ENCODE results near the gene GIPC3. TPM values are rescaled to one million over a fixed set of nuclear protein-coding genes. Genes with fewer than 3 reads are reported as not detected.

The GIPC3 gene
- polyA plus RNA-seq, 1 of the 3 experiments (the other 2 are of a cell fraction): 0.20 TPM

DNA sequence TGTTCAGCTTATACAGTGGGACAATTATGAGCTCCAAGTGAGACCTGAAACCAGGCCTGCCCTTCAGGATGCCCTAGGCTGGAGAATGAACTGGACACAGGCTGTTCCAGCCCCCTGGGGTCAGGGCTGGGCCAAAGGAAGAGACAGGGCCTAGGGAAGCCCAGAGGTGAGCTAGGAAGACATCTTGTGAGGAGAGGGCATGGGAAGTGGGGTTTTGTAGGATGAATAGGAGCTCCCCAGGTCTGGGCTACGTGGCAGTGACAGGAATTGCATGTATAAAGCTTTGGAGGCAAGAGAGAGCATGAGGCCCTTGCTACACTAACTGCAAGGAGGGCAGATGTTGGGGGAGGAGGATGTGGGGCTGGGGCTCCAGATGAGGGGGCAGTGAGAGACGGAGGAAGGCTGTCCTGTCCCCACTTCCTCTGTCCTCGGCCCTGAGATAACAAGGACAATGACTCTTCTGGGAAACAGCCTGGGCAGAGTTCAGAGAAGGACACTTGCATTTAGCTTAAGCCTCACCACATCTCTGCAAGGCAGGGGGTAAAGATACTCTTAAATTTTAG is 22.9 kb downstream of the GIPC3 start:
- WGBS (ENCODE audit: low lambda C conversion rate): 86% methylated on average over 3 of the region's 3 CpGs
- Histone ChIP-seq H3K27ac (ENCODE audit: low read depth in 2 of 2, low read length in 1 of 2) (no peak overlapping the region), H4K20me1 (ENCODE audit: insufficient read depth) (no peaks in the 10 kb centered on the region), H3K36me3 (replicated peaks in 1 of 2; ENCODE audit: control insufficient read depth in 1 of 2, insufficient read depth in 2 of 2, low read length in 1 of 2) (peaks cover 0 to 21% of the 10 kb centered on the region in 2 experiments), H3F3A (replicated peaks; ENCODE audit: insufficient read depth) (no peaks in the 10 kb centered on the region), H3K4me3 (ENCODE audit: low read depth in 2 of 2, low read length in 1 of 2) (no peak overlapping the region), H3K4me1 (ENCODE audit: control insufficient read depth in 1 of 2, insufficient read depth in 2 of 2, low read depth in 1 of 2, low read length in 1 of 2) (peaks cover 8 to 14% of the 10 kb centered on the region in 2 experiments; a peak in 1 of 4 replicates), H3K9me3 (no peaks in the 10 kb centered on the region), H3K9ac (no peak overlapping the region), H3K4me2 (no peak overlapping the region), H3K27me3 (ENCODE audit: insufficient read depth) (no peaks in the 10 kb centered on the region), H2AFZ (ENCODE audit: low read depth) (no peak overlapping the region), H3K9me2 (no peaks in the 10 kb centered on the region), H3K79me2 (ENCODE audit: insufficient read depth) (no peaks in the 10 kb centered on the region)
- POLR2A ChIA-PET: interaction anchor here (0.5 kb wide), 1 partner anchor 89 kb away, joined by 3 read pairs; no protein-coding TSS in a partner anchor
- no peak for DNase-seq
- CTCF ChIA-PET: interaction anchor here (0.6 to 2.9 kb wide), 7 partner anchors 9 to 93 kb away, joined by 3 to 23 read pairs (median 5); partner anchors contain the start of gene GIPC3
- TF ChIP-seq FOSL2 (IDR thresholded peaks at IDR 0.05; ENCODE audit: borderline replicate concordance, low read depth) (no peak), MXI1 (IDR thresholded peaks at IDR 0.05; ENCODE audit: low read depth, low read length) (no peak), FOXJ3 (CRISPR knock-in tag; IDR thresholded peaks at IDR 0.05) (no peak), GATA2 (CRISPR knock-in tag; IDR thresholded peaks at IDR 0.05) (no peak), YY1 (IDR thresholded peaks at IDR 0.05; ENCODE audit: low read depth) (no peak), NFIC (IDR thresholded peaks at IDR 0.05; ENCODE audit: borderline replicate concordance) (no peak)

DNA sequence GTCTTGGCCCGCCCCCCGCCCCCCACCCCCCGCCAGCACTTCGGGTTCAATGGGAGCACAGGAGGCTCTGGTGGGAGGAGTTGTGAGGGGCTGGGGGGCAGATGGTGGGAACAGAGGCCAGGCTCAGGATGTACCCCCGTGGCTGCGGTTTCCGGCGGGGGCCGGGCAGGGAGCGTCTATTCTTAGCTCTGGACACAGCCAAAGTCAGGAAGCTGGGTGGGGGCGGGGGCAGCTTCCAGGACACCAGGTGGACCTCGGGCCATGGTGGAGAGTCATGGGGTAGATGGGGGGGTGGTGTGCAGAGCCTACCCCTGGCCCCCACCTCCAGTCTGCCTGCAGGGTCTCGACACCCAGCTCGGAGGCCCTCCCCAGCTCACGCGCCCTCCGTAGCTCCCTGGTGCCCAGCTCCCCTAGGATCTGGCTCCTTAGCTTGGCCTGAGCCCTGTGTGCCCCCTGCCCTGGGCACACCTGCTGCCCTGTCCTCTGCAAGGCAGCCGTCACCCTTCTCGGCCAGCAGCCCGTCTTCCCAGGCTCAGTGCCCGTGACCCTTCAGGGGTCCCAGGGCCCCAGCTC is 23.6 kb downstream of the GIPC3 start:
- Histone ChIP-seq H3K4me3 (ENCODE audit: low read depth in 2 of 2, low read length in 1 of 2) (no peak overlapping the region), H3K9me3 (no peaks in the 10 kb centered on the region), H3K9ac (no peak overlapping the region), H3K4me2 (no peak overlapping the region), H3K36me3 (replicated peaks in 1 of 2; ENCODE audit: control insufficient read depth in 1 of 2, insufficient read depth in 2 of 2, low read length in 1 of 2) (peaks cover 0 to 25% of the 10 kb centered on the region in 2 experiments), H3K79me2 (ENCODE audit: insufficient read depth) (no peaks in the 10 kb centered on the region), H3K4me1 (ENCODE audit: control insufficient read depth in 1 of 2, insufficient read depth in 2 of 2, low read depth in 1 of 2, low read length in 1 of 2) (peaks cover 8 to 14% of the 10 kb centered on the region in 2 experiments; a peak in 1 of 4 replicates), H3K27ac (ENCODE audit: low read depth in 2 of 2, low read length in 1 of 2) (no peak overlapping the region), H3F3A (replicated peaks; ENCODE audit: insufficient read depth) (no peaks in the 10 kb centered on the region), H2AFZ (ENCODE audit: low read depth) (no peak overlapping the region), H3K27me3 (ENCODE audit: insufficient read depth) (no peaks in the 10 kb centered on the region), H4K20me1 (ENCODE audit: insufficient read depth) (no peaks in the 10 kb centered on the region), H3K9me2 (no peaks in the 10 kb centered on the region)
- ChIA-PET POLR2A (interaction anchor here (1.2 kb wide), 1 partner anchor 22 kb away, joined by 4 read pairs; no protein-coding TSS in a partner anchor), CTCF (interaction anchor here (0.6 to 2.9 kb wide), 5 partner anchors 9 to 92 kb away, joined by 3 to 23 read pairs (median 7); partner anchors contain the start of gene GIPC3)
- WGBS (ENCODE audit: low lambda C conversion rate): 90% methylated on average over 18 of the region's 21 CpGs
- DNase-seq: no peak
- TF ChIP-seq, protein P1, sequence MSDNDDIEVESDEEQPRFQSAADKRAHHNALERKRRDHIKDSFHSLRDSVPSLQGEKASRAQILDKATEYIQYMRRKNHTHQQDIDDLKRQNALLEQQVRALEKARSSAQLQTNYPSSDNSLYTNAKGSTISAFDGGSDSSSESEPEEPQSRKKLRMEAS (IDR thresholded peaks at IDR 0.05; ENCODE audit: low read depth): no peak
- TF ChIP-seq, protein P2, sequence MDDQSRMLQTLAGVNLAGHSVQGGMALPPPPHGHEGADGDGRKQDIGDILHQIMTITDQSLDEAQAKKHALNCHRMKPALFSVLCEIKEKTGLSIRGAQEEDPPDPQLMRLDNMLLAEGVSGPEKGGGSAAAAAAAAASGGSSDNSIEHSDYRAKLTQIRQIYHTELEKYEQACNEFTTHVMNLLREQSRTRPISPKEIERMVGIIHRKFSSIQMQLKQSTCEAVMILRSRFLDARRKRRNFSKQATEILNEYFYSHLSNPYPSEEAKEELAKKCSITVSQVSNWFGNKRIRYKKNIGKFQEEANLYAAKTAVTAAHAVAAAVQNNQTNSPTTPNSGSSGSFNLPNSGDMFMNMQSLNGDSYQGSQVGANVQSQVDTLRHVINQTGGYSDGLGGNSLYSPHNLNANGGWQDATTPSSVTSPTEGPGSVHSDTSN (IDR thresholded peaks at IDR 0.05): no peak
- TF ChIP-seq ELF1 (IDR thresholded peaks at IDR 0.05) (no peak), RAD21 (IDR thresholded peaks at IDR 0.05; ENCODE audit: low read length) (no peak)

Measured in SK-N-SH (cell line).